Lower leg skin (tissue), 4 donors: Measurements from ENCODE around the gene CAMLG. TPM values are rescaled to one million over a fixed set of nuclear protein-coding genes. Genes with fewer than 3 reads are reported as not detected.

Experiments
- DNase-seq, 2 donors: peaks; one replicate each; pipeline ENCODE4 v3.0.0-alpha.2; 2019; ENCODE audit warnings: low spot score in 2 of 2
- H3K4me3 ChIP-seq: fragments of 200-600 bp; sonication (generic); 2 replicates; pipeline ENCODE4 v1.5.1; 2017; ENCODE audit warnings: mild to moderate bottlenecking, low read depth; ENCODE audit not compliant: poor library complexity, severe bottlenecking
- CTCF ChIP-seq, 3 donors: fragments of 450-650 bp; IDR thresholded peaks; one replicate each; pipeline ENCODE4 v1.5.1; 2016; ENCODE audit warnings: antibody characterized with exemption in 3 of 3, mild to moderate bottlenecking in 3 of 3, moderate library complexity in 2 of 3
- POLR2A ChIP-seq, 2 donors: fragments of 450-650 bp; IDR thresholded peaks; one replicate each; pipeline ENCODE4 v1.6.1; 2016 to 2017; ENCODE audit warnings: antibody characterized with exemption in 2 of 2, mild to moderate bottlenecking in 1 of 2, moderate library complexity in 1 of 2
- whole genome bisulfite sequencing, 2 donors: methylation state at CpG; one replicate each; pipeline ENCODE4 v1.1.5; 2018; 5-methylcytosine and 5-hydroxymethylcytosine counted together
- intact Hi-C: fragments of 100-400 bp; cut with DNase I; formaldehyde crosslinking; loops from one replicate; pipeline ENCODE4 v1.15.0; 2023; ENCODE audit warnings: low total_unique reads
- total RNA-seq, 4 donors: library from RNA; depleted of rRNA; stranded (reverse); fragments of >200 nt; gene quantifications; one replicate each; pipeline ENCODE4 v1.1.0, GENCODE V29; 2016

Gene CAMLG
- total RNA-seq, 4 donors from 2014 or later, result 29.4 to 44.4 (median 37.4) TPM

GRCh38 chr5:134791580-134791979 lies 53.2 kb downstream of the CAMLG start:
- H3K4me3 ChIP-seq, result no peak overlapping the region
- TF ChIP-seq POLR2A (IDR thresholded peaks at IDR 0.05) (no peak), CTCF (IDR thresholded peaks at IDR 0.05) (no peak)
- intact Hi-C loops, result no loop called here
- WGBS, 2 donors, result 98 to 100% methylated on average over 2 of the region's 2 CpGs
- no peak for DNase-seq

GRCh38 chr5:134792286-134792685 lies 53.9 kb downstream of the CAMLG start:
- TF ChIP-seq POLR2A (IDR thresholded peaks at IDR 0.05), result no peak
- TF ChIP-seq CTCF (IDR thresholded peaks at IDR 0.05), result no peak
- 96 to 98% methylated on average over 3 of the region's 3 CpGs for WGBS, 2 donors
- H3K4me3 ChIP-seq, result no peak overlapping the region
- intact Hi-C loops, result no loop called here
- DNase-seq, result no peak

GRCh38 chr5:134793111-134793510 lies 54.8 kb downstream of the CAMLG start:
- WGBS, 2 donors, result 94 to 95% methylated on average over 4 of the region's 4 CpGs
- intact Hi-C loops, result no loop called here

GRCh38 chr5:134794082-134794481 lies 55.7 kb downstream of the CAMLG start:
- DNase-seq, result no peak
- no peak overlapping the region for H3K4me3 ChIP-seq
- WGBS, 2 donors, result 97 to 100% methylated on average over 2 of the region's 2 CpGs
- intact Hi-C loops, result no loop called here
- no peak for TF ChIP-seq CTCF (IDR thresholded peaks at IDR 0.05)
- TF ChIP-seq POLR2A (IDR thresholded peaks at IDR 0.05), result no peak

More at GRCh38 chr5:134793111-134793510, 54.8 kb downstream of the CAMLG start:
- DNase-seq, result no peak
- TF ChIP-seq CTCF (IDR thresholded peaks at IDR 0.05), result no peak
- no peak for TF ChIP-seq POLR2A (IDR thresholded peaks at IDR 0.05)
- no peak overlapping the region for H3K4me3 ChIP-seq

GRCh38 chr5:134794819-134795218 lies 56.5 kb downstream of the CAMLG start:
- H3K4me3 ChIP-seq, result no peak overlapping the region
- TF ChIP-seq POLR2A (IDR thresholded peaks at IDR 0.05), result no peak
- no peak for TF ChIP-seq CTCF (IDR thresholded peaks at IDR 0.05)
- no peak for DNase-seq
- intact Hi-C loops, result no loop called here
- 94 to 96% methylated on average over 8 of the region's 8 CpGs for WGBS, 2 donors

GRCh38 chr5:134798468-134798867 lies 60.1 kb downstream of the CAMLG start:
- no peak for DNase-seq
- WGBS, 2 donors, result 86 to 90% methylated on average over 5 of the region's 5 CpGs
- intact Hi-C loops, result no loop called here
- H3K4me3 ChIP-seq, result no peak overlapping the region
- no peak for TF ChIP-seq POLR2A (IDR thresholded peaks at IDR 0.05)
- no peak for TF ChIP-seq CTCF (IDR thresholded peaks at IDR 0.05)
